G401 (cell line): Measurements from ENCODE around the gene AKAP10. TPM values are rescaled to one million over a fixed set of nuclear protein-coding genes. Genes with fewer than 3 reads are reported as not detected.
A peak's percentile ranks its signal among the peaks of the same experiment; 100 is the strongest.
"Not testable (repeated sequence)": the region's sequence is repeated elsewhere in the genome, so short reads cannot be mapped to it uniquely, and the experiment has no call there.

ENCODE experiments used
- DNase-seq: peaks from one replicate; pipeline ENCODE4 v3.0.0-alpha.2; 2015; ENCODE audit warnings: low spot score
- in situ Hi-C: cut with HindIII; loops from 2 replicates; pipeline ENCODE4 v1.10.0; 2016; ENCODE audit warnings: low sequenced_read_pairs, mixed read lengths
- total RNA-seq: library from RNA; depleted of rRNA; stranded (reverse); fragments of >200 nt; shearing (Covaris generic); gene quantifications from 2 replicates; pipeline ENCODE4 v1.2.3, GENCODE V29; 2014

Gene AKAP10
- total RNA-seq, 1 experiment from 2014 or later, result 32.4 TPM

- in situ Hi-C loops, result no loop called here
- DNase-seq, result no peak
Measured at GRCh38 chr17:19937522-19937921, 40.1 kb downstream of the AKAP10 start.

- in situ Hi-C loops, result no loop called here
- no peak for DNase-seq
Measured at GRCh38 chr17:19935169-19935568, 42.5 kb downstream of the AKAP10 start.

GRCh38 chr17:19933628-19934027, 44.0 kb downstream of the AKAP10 start:
- in situ Hi-C loops, result no loop called here
- no peak for DNase-seq

- no peak for DNase-seq
- in situ Hi-C loops, result no loop called here
Measured at GRCh38 chr17:19933221-19933620, 44.4 kb downstream of the AKAP10 start.

- DNase-seq, result no peak
- in situ Hi-C loops, result no loop called here
Measured at GRCh38 chr17:19928299-19928698, 49.3 kb downstream of the AKAP10 start.

- DNase-seq, result no peak
- in situ Hi-C loops, result no loop called here
Measured at GRCh38 chr17:19915245-19915978, 62.2 kb downstream of the AKAP10 start.

- in situ Hi-C loops, result no loop called here
- no peak for DNase-seq
Measured at GRCh38 chr17:19911033-19911432, 66.6 kb downstream of the AKAP10 start.

GRCh38 chr17:19909139-19909538, 68.5 kb downstream of the AKAP10 start:
- in situ Hi-C loops, result no loop called here

GRCh38 chr17:19905502-19905901, 72.1 kb downstream of the AKAP10 start:
- no peak for DNase-seq
- in situ Hi-C loops, result no loop called here

More at GRCh38 chr17:19909139-19909538, 68.5 kb downstream of the AKAP10 start:
- DNase-seq, result no peak

GRCh38 chr17:19904924-19905323, 72.7 kb downstream of the AKAP10 start:
- DNase-seq, result no peak

GRCh38 chr17:19904412-19904811, 73.2 kb downstream of the AKAP10 start:
- in situ Hi-C loops, result no loop called here
- DNase-seq, result no peak

More at GRCh38 chr17:19904924-19905323, 72.7 kb downstream of the AKAP10 start:
- in situ Hi-C loops, result no loop called here

- in situ Hi-C loops, result no loop called here
- DNase-seq, result no peak
Measured at GRCh38 chr17:19900809-19901208, 76.8 kb downstream of the AKAP10 start.

GRCh38 chr17:19897903-19898302, 79.7 kb downstream of the AKAP10 start:
- DNase-seq, result no peak
- in situ Hi-C loops, result no loop called here

GRCh38 chr17:19897090-19897837, 80.4 kb downstream of the AKAP10 start:
- in situ Hi-C loops, result no loop called here
- DNase-seq, result peak; percentile 41

- DNase-seq, result no peak
- in situ Hi-C loops, result no loop called here
Measured at GRCh38 chr17:19896679-19897078, 80.9 kb downstream of the AKAP10 start.

- DNase-seq, in situ Hi-C loops: not testable (repeated sequence)
Measured at GRCh38 chr17:19890554-19890953, 87.1 kb downstream of the AKAP10 start.

GRCh38 chr17:19890001-19890400, 87.6 kb downstream of the AKAP10 start:
- DNase-seq, in situ Hi-C loops: not testable (repeated sequence)

- in situ Hi-C loops, result no loop called here
- DNase-seq, result no peak
Measured at GRCh38 chr17:19886116-19886515, 91.5 kb downstream of the AKAP10 start.

- in situ Hi-C loops, result no loop called here
Measured at GRCh38 chr17:19883537-19884215, 94.0 kb downstream of the AKAP10 start.

GRCh38 chr17:19880393-19880792, 97.2 kb downstream of the AKAP10 start:
- in situ Hi-C loops, result no loop called here

More at GRCh38 chr17:19883537-19884215, 94.0 kb downstream of the AKAP10 start:
- DNase-seq, result no peak

More at GRCh38 chr17:19880393-19880792, 97.2 kb downstream of the AKAP10 start:
- DNase-seq, result no peak
